WTC11 (cell line): ENCODE results near the gene GALNTL6. TPM values are rescaled to one million over a fixed set of nuclear protein-coding genes. Genes with fewer than 3 reads are reported as not detected.
A peak's percentile ranks its signal among the peaks of the same experiment; 100 is the strongest.

Source experiments
- ATAC-seq: fragments of 200-7000 bp; cut with Tn5 transposase; 2 replicates; pipeline ENCODE4 v1.10.0; 2021; ENCODE audit warnings: mild to moderate bottlenecking, moderate library complexity
- CTCF ChIA-PET: fragments of 300-600 bp; sonication (Branson Sonifier 250); formaldehyde crosslinking; loops from one replicate; lab custom pipeline; 2021; ENCODE audit warnings: antibody characterized with exemption; lab: Charles Lee
- POLR2A ChIA-PET: fragments of 350-600 bp; sonication (Branson Sonifier 250); formaldehyde crosslinking; loops from one replicate; lab custom pipeline; 2021; ENCODE audit warnings: antibody characterized with exemption; lab: Charles Lee
- DNase-seq: peaks from one replicate; pipeline ENCODE4 v3.0.0; 2021; ENCODE audit warnings: low spot score
- H3K27ac Mint-ChIP-seq: 2 replicates; pipeline ENCODE4 v1.8.0; 2021; ENCODE audit warnings: mixed read lengths
- H3K27me3 Mint-ChIP-seq: 2 replicates; pipeline ENCODE4 v1.8.0; 2021; ENCODE audit warnings: low read depth, mild to moderate bottlenecking, moderate library complexity, mixed read lengths
- H3K36me3 Mint-ChIP-seq: 2 replicates; pipeline ENCODE4 v1.8.0; 2021; ENCODE audit warnings: mixed read lengths
- H3K4me1 Mint-ChIP-seq: 2 replicates; pipeline ENCODE4 v1.8.0; 2022; ENCODE audit warnings: mixed read lengths
- H3K4me3 Mint-ChIP-seq: 2 replicates; pipeline ENCODE4 v1.8.0; 2021; ENCODE audit warnings: mild to moderate bottlenecking, moderate library complexity, mixed read lengths
- H3K9me3 Mint-ChIP-seq: 2 replicates; pipeline ENCODE4 v1.8.0; 2021; ENCODE audit warnings: mixed read lengths
- ATF1 ChIP-seq: sonication (generic); formaldehyde crosslinking; IDR thresholded peaks from 2 replicates; pipeline ENCODE4 v1.8.1; 2023; ENCODE audit warnings: mild to moderate bottlenecking, moderate library complexity, missing genetic modification reagents
- FOXP1 ChIP-seq: sonication (generic); formaldehyde crosslinking; IDR thresholded peaks from 2 replicates; pipeline ENCODE4 v1.8.0; 2022; ENCODE audit warnings: missing genetic modification reagents, mild to moderate bottlenecking, moderate library complexity, borderline replicate concordance
- HMGA2 ChIP-seq: fragments of 250-450 bp; sonication (Bioruptor Pico); IDR thresholded peaks from 2 replicates; pipeline ENCODE4 v1.4.0; 2021; ENCODE audit warnings: mild to moderate bottlenecking, moderate library complexity
- JUN ChIP-seq: sonication (generic); formaldehyde crosslinking; IDR thresholded peaks from 2 replicates; pipeline ENCODE4 v1.8.0; 2023; ENCODE audit warnings: mild to moderate bottlenecking, missing genetic modification reagents
- KAT7 ChIP-seq: sonication (generic); formaldehyde crosslinking; IDR thresholded peaks from 2 replicates; pipeline ENCODE4 v1.8.1; 2023; ENCODE audit warnings: missing genetic modification reagents, mild to moderate bottlenecking, borderline replicate concordance
- OVOL2 ChIP-seq: fragments of 250-450 bp; sonication (Bioruptor Pico); IDR thresholded peaks from 2 replicates; pipeline ENCODE4 v1.9.0; 2021; ENCODE audit warnings: mild to moderate bottlenecking, borderline replicate concordance
- SMAD4 ChIP-seq: sonication (generic); formaldehyde crosslinking; IDR thresholded peaks from 2 replicates; pipeline ENCODE4 v1.8.0; 2022; ENCODE audit warnings: mild to moderate bottlenecking, missing genetic modification reagents
- SOX15 ChIP-seq: fragments of 250-450 bp; sonication (Bioruptor Pico); IDR thresholded peaks from 2 replicates; pipeline ENCODE4 v1.9.0; 2021; ENCODE audit warnings: mild to moderate bottlenecking
- TEAD4 ChIP-seq: sonication (generic); formaldehyde crosslinking; IDR thresholded peaks from 2 replicates; pipeline ENCODE4 v1.8.0; 2022; ENCODE audit warnings: mild to moderate bottlenecking, missing genetic modification reagents
- total RNA-seq: library from RNA; stranded (reverse); gene quantifications from 3 replicates; pipeline ENCODE4 v1.2.3, GENCODE V29; 2021
- TF ChIP-seq, protein P1 (sequence below): sonication (generic); formaldehyde crosslinking; IDR thresholded peaks from 2 replicates; pipeline ENCODE4 v1.8.1; 2023; ENCODE audit warnings: mild to moderate bottlenecking, missing genetic modification reagents
- TF ChIP-seq, protein P2 (sequence below): sonication (generic); formaldehyde crosslinking; IDR thresholded peaks from 2 replicates; pipeline ENCODE4 v1.8.1; 2023; ENCODE audit warnings: mild to moderate bottlenecking, missing genetic modification reagents
- TF ChIP-seq, protein P3 (sequence below): sonication (generic); formaldehyde crosslinking; IDR thresholded peaks from 2 replicates; pipeline ENCODE4 v1.8.1; 2022; ENCODE audit warnings: missing genetic modification reagents, borderline replicate concordance
- TF ChIP-seq, protein P4 (sequence below): sonication (generic); formaldehyde crosslinking; IDR thresholded peaks from 2 replicates; pipeline ENCODE4 v1.8.1; 2023; ENCODE audit warnings: mild to moderate bottlenecking, missing genetic modification reagents, moderate library complexity
- TF ChIP-seq, protein P5 (sequence below): fragments of 250-450 bp; sonication (Bioruptor Pico); IDR thresholded peaks from 2 replicates; pipeline ENCODE4 v1.9.0; 2021; ENCODE audit warnings: mild to moderate bottlenecking
- TF ChIP-seq, protein P6 (sequence below): sonication (generic); formaldehyde crosslinking; IDR thresholded peaks from 2 replicates; pipeline ENCODE4 v1.8.0; 2022; ENCODE audit warnings: missing genetic modification reagents

The GALNTL6 gene
- total RNA-seq, 1 experiment from 2014 or later = 0.24 TPM

DNA sequence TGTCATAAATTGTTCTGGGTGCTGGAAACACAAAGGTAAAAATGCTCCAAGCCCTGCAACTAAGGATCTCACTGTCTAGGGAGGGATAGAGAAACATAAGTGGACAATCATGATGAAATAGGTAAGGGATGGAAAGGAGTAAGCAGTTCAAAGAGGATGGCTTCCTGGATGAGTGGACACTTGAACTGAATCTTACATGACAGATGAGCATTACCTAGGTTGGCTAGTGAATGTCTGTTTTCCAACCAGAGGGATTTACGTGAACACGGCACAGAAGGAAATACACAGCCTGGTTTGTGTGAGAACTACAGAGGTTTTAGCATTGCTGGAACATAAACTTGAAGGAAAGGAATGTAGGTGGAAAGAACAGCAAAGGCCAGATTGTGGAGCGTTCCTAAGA, 1205.2 kb downstream of the GALNTL6 start:
- POLR2A ChIA-PET = no interaction called here
- H3K27ac Mint-ChIP-seq = no peak overlapping the region
- H3K27me3 Mint-ChIP-seq = no peaks in the 10 kb centered on the region
- peaks cover 14% of the 10 kb centered on the region for H3K9me3 Mint-ChIP-seq
- H3K4me1 Mint-ChIP-seq = peaks cover 57% of the 10 kb centered on the region
- peaks cover 10% of the 10 kb centered on the region for H3K36me3 Mint-ChIP-seq
- no peak for DNase-seq
- CTCF ChIA-PET = interaction anchor here (1.6 kb wide), 1 partner anchor 239 kb away, joined by 3 read pairs; no protein-coding TSS in a partner anchor
- ATAC-seq = no peak
- TF ChIP-seq, protein P1, sequence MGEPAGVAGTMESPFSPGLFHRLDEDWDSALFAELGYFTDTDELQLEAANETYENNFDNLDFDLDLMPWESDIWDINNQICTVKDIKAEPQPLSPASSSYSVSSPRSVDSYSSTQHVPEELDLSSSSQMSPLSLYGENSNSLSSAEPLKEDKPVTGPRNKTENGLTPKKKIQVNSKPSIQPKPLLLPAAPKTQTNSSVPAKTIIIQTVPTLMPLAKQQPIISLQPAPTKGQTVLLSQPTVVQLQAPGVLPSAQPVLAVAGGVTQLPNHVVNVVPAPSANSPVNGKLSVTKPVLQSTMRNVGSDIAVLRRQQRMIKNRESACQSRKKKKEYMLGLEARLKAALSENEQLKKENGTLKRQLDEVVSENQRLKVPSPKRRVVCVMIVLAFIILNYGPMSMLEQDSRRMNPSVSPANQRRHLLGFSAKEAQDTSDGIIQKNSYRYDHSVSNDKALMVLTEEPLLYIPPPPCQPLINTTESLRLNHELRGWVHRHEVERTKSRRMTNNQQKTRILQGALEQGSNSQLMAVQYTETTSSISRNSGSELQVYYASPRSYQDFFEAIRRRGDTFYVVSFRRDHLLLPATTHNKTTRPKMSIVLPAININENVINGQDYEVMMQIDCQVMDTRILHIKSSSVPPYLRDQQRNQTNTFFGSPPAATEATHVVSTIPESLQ = no peak
- TF ChIP-seq JUN (CRISPR knock-in tag) = no peak
- TF ChIP-seq, protein P2, sequence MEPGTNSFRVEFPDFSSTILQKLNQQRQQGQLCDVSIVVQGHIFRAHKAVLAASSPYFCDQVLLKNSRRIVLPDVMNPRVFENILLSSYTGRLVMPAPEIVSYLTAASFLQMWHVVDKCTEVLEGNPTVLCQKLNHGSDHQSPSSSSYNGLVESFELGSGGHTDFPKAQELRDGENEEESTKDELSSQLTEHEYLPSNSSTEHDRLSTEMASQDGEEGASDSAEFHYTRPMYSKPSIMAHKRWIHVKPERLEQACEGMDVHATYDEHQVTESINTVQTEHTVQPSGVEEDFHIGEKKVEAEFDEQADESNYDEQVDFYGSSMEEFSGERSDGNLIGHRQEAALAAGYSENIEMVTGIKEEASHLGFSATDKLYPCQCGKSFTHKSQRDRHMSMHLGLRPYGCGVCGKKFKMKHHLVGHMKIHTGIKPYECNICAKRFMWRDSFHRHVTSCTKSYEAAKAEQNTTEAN (CRISPR knock-in tag) = no peak
- no peak for TF ChIP-seq ATF1 (CRISPR knock-in tag)
- TF ChIP-seq SOX15 (CRISPR knock-in tag) = no peak
- TF ChIP-seq, protein P3, sequence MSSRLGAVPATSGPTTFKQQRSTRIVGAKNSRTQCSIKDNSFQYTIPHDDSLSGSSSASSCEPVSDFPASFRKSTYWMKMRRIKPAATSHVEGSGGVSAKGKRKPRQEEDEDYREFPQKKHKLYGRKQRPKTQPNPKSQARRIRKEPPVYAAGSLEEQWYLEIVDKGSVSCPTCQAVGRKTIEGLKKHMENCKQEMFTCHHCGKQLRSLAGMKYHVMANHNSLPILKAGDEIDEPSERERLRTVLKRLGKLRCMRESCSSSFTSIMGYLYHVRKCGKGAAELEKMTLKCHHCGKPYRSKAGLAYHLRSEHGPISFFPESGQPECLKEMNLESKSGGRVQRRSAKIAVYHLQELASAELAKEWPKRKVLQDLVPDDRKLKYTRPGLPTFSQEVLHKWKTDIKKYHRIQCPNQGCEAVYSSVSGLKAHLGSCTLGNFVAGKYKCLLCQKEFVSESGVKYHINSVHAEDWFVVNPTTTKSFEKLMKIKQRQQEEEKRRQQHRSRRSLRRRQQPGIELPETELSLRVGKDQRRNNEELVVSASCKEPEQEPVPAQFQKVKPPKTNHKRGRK (CRISPR knock-in tag) = no peak
- no peak for TF ChIP-seq OVOL2 (CRISPR knock-in tag)
- TF ChIP-seq, all 79 proteins: peak for 0
- no peak overlapping the region for H3K4me3 Mint-ChIP-seq

DNA sequence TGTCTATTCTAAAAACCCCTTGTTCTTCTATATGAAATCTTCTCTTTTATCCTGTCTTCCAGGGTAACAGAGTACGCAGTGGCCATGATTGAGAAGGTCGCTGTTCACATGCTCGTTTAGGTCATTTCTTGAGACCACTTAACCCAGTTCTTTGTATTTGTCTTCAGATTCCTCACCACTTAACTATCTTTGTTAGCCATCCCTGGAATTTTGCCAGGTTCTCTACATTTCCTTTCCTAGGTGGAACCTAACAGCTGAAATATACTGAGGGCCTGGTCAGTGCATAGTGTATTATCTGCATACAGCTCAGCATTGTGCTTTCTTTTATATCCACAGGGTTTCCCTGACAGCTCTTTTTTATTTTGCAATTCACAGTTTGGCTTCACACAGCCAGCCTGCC, 1206.5 kb downstream of the GALNTL6 start:
- Mint-ChIP-seq H3K27ac (no peak overlapping the region), H3K4me3 (no peak overlapping the region), H3K9me3 (peaks cover 14% of the 10 kb centered on the region), H3K27me3 (no peaks in the 10 kb centered on the region), H3K36me3 (peaks cover 10% of the 10 kb centered on the region), H3K4me1 (peaks cover 45% of the 10 kb centered on the region)
- CTCF ChIA-PET = interaction anchor here (1.6 to 2.6 kb wide), 3 partner anchors 13 to 282 kb away, joined by 3 to 11 read pairs (median 5); no protein-coding TSS in a partner anchor
- no peak for DNase-seq
- POLR2A ChIA-PET = no interaction called here
- peak; percentile 43 for ATAC-seq
- TF ChIP-seq KAT7 (CRISPR knock-in tag) = no peak
- TF ChIP-seq SMAD4 (CRISPR knock-in tag) = no peak
- TF ChIP-seq, protein P4, sequence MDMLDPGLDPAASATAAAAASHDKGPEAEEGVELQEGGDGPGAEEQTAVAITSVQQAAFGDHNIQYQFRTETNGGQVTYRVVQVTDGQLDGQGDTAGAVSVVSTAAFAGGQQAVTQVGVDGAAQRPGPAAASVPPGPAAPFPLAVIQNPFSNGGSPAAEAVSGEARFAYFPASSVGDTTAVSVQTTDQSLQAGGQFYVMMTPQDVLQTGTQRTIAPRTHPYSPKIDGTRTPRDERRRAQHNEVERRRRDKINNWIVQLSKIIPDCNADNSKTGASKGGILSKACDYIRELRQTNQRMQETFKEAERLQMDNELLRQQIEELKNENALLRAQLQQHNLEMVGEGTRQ (CRISPR knock-in tag) = no peak
- TF ChIP-seq JUN (CRISPR knock-in tag) = no peak
- TF ChIP-seq TEAD4 (CRISPR knock-in tag) = no peak
- no peak for TF ChIP-seq OVOL2 (CRISPR knock-in tag)
- no peak for TF ChIP-seq FOXP1
- TF ChIP-seq, protein P5, sequence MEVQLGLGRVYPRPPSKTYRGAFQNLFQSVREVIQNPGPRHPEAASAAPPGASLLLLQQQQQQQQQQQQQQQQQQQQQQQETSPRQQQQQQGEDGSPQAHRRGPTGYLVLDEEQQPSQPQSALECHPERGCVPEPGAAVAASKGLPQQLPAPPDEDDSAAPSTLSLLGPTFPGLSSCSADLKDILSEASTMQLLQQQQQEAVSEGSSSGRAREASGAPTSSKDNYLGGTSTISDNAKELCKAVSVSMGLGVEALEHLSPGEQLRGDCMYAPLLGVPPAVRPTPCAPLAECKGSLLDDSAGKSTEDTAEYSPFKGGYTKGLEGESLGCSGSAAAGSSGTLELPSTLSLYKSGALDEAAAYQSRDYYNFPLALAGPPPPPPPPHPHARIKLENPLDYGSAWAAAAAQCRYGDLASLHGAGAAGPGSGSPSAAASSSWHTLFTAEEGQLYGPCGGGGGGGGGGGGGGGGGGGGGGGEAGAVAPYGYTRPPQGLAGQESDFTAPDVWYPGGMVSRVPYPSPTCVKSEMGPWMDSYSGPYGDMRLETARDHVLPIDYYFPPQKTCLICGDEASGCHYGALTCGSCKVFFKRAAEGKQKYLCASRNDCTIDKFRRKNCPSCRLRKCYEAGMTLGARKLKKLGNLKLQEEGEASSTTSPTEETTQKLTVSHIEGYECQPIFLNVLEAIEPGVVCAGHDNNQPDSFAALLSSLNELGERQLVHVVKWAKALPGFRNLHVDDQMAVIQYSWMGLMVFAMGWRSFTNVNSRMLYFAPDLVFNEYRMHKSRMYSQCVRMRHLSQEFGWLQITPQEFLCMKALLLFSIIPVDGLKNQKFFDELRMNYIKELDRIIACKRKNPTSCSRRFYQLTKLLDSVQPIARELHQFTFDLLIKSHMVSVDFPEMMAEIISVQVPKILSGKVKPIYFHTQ (CRISPR knock-in tag) = no peak
- TF ChIP-seq, protein P6, sequence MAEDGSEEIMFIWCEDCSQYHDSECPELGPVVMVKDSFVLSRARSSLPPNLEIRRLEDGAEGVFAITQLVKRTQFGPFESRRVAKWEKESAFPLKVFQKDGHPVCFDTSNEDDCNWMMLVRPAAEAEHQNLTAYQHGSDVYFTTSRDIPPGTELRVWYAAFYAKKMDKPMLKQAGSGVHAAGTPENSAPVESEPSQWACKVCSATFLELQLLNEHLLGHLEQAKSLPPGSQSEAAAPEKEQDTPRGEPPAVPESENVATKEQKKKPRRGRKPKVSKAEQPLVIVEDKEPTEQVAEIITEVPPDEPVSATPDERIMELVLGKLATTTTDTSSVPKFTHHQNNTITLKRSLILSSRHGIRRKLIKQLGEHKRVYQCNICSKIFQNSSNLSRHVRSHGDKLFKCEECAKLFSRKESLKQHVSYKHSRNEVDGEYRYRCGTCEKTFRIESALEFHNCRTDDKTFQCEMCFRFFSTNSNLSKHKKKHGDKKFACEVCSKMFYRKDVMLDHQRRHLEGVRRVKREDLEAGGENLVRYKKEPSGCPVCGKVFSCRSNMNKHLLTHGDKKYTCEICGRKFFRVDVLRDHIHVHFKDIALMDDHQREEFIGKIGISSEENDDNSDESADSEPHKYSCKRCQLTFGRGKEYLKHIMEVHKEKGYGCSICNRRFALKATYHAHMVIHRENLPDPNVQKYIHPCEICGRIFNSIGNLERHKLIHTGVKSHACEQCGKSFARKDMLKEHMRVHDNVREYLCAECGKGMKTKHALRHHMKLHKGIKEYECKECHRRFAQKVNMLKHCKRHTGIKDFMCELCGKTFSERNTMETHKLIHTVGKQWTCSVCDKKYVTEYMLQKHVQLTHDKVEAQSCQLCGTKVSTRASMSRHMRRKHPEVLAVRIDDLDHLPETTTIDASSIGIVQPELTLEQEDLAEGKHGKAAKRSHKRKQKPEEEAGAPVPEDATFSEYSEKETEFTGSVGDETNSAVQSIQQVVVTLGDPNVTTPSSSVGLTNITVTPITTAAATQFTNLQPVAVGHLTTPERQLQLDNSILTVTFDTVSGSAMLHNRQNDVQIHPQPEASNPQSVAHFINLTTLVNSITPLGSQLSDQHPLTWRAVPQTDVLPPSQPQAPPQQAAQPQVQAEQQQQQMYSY (CRISPR knock-in tag) = no peak
- TF ChIP-seq HMGA2 (CRISPR knock-in tag) = no peak
